HG02623 (cell line): ENCODE data around the gene ITGB3.

Experiments
- ATAC-seq: cut with Tn5 transposase; IDR thresholded peaks from one replicate; pipeline ENCODE4 v1.9.1; 2021; ENCODE audit warnings: moderate library complexity; ENCODE audit not compliant: unreplicated experiment

Gene ITGB3

DNA sequence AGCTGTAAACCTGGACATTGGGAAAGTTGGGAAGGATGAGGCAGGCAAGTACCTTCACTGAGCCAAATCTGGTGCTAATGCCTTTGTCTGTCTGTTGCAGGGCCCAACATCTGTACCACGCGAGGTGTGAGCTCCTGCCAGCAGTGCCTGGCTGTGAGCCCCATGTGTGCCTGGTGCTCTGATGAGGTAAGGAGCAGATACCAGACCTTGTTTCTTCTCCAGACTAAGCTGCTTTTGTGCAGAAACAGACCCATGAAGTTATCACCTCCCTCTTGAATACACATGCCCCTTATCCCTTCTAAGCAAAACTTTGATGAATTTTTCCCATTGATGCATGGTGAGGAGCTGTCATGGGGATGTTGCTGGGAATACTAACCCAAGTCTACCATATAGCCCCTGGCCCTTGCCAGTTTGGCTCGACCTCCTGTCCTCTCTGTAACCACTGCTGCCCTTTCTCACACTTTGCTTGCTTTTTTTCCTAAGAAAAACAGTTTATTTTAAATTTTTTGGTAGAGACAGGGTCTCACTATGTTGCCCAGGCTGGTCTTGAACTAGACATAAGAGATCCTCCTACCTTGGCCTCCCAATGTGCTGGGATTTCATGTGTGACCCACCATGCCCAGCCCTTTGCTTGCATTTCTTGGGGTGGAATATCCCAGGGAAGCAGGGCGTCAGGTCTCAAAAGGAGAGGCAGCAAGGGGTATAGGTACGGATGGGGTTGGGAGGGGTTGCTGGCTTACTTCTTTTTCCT is 20.9 kb downstream of the ITGB3 start:
- no peak for ATAC-seq

DNA sequence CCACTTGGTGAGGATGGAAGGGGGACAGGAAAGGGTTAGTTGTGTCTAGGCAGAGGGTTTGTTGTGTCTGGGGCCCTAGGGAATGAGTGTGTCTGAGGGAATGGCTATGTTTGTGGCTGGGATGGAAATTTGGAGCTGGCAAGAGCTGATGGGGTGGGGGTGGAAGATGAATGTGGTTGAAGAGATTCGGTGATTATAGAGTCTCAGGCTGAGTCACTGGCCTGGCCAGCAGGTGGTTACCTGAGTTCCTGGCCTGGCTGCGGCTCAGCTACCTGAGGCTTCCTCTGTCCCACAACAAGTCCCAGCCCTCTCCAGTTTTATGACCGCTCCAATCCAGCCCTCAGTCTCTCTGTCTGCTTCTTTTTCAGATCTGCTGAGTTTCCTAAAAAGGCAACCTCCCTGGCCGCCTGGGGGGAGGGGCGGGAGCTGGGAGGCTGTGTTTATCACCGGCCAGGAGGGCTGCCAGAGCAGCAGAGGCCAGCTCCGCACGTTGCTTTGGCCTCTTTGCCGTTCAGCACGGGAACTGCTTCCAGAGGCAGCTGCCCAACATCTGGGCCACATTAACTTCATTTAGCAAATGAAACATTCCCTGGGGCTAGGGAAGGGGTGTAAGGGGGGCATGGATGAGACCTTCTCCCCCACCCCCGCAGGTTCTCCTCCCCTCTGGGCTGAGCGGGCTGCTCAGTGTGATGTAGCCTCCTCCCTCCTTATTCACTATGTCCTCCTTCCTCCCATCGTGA is 21.8 kb downstream of the ITGB3 start:
- ATAC-seq: no peak

DNA sequence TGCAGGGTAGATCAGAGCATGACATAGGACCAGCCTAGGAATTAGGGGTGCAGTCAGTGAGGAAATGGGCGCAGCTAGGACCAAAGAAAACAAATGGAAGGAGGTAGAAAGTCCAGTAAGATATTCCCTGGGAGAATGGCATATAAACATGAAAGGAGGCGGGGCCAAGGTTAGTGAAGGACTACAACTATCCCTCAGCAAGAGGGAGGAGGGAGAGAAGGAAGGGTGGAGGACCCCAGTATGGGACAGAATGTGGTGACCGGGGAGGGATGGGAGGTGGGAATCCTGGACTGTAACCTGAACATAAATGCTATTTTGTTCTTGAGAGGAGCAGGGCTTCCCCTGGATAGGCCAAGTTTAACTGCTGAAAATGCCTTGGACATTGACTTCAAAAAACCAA is 22.8 kb downstream of the ITGB3 start:
- no peak for ATAC-seq

DNA sequence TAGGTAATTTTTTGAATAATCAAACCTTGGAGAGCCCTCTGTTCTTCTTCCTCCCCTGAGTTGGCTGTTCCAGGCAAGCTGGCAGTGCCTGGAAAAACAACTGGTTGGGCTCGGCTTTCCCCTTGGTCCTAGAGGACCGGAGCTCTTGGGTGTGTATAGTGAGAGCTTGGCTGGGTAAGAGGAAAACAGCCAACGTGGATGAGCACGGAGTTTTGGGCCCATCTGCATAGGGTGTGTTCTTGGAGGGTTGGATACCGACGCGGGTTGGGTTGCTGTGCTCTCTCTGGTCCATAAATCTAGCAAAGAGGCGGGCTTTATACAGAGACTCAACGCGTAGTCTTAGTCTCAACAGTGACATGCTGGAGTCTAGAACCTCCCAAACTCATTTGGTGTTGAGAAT is 23.2 kb downstream of the ITGB3 start:
- ATAC-seq: no peak

DNA sequence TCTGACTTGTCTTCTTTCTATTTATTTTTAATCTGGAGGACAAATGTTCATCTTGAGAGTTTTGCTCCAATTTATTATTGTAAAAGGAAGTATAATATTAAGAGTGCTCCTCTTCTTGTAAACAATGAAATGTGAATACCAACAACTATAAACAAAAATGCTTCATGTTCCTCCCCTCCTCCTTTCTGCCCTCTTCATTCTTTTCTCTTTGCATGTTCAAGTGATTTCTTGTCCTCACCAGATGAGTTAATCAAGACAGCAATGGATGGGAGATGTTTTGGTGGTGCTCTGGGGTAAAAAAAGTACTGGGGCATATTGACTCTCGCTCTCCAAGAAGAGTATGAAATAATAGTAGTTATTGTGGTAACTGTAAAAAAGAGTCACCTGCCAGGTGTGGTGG is 24.3 kb downstream of the ITGB3 start:
- no peak for ATAC-seq

DNA sequence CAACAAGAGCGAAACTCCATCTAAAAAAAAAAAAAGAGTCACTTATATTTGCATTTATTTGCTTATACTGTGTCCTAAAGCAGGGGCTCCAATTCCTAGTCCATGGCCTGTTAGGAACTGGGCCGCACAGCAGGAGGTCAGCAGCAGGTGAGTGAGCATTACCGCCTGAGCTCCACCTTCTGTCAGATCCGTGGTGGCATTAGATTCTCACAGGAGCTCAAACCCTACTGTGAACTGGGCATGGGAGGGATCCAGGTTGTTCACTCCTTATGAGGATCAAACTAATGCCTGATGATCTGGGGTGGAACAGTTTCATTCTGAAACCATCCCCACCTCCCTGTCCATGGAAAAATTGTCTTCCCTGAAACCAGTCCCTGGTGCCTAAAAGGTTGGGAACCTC is 24.9 kb downstream of the ITGB3 start:
- ATAC-seq: no peak

DNA sequence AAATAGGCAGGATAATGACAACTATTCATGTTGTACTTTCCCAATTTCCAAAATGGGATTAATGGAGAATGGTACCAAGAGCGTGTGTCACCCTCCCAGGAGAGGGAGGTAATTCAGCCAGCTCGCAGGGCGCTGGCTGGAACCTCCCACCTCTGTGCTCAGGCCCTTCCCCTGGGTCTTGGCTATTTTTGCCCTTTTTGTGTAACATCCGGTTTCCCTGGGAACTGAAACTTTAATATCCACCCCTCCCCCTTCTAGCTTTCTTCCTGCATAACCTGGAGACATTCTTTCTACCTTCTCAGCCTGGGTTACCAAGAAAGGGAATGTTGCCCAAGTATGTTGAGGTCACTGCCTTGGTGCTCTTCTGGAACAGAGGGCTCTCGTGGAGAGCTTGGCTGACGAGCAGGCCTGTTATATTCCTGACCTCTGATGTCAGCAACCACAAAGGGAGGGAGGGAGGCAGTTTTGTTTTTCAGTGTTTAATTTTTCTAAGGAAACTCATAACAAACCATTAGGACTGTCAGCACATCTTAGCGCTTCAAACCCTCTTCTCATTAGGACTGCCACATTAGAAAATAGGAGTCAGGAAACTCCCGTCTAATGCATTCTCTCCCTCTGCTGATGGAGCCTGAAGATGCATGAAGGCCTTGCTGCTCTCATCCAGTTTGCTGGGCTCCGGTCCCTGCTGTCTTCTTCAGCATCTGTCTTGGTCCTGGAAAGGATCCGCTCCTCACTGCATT is 25.6 kb downstream of the ITGB3 start:
- no peak for ATAC-seq

DNA sequence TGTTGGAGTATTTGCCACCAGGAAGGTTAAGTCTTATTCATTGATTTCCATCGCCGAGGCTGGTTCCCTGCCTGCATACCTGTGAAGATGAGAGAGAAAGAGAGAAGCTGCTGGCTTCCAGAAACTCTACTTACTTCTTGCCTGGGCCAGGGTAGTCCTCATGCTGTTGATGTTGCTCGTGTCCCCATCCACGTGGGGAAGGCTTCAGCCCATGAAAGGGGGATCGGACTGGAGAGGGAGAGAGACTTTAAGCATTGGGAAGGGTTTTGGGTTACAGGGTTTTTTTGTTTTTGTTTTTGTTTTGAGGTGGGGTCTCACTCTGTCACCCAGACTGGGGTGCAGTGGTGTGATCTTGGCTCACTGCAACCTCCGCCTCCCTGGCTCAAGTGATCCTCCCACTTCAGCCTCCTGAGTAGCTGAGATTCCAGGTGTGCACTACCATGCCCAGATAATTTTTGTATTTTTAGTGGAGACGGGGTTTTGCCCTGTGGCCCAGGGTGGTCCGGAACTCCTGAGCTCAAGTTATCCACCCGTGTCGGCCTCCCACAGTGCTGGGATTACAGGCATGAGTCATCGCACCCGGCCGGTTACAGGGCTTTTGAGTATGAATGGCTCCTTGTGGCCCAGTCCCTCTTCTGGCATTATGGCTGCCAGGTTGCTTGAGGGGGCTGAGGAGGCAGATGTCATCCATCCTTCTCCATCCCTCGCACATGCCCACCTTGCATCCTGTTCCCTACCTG is 26.6 kb downstream of the ITGB3 start:
- no peak for ATAC-seq

DNA sequence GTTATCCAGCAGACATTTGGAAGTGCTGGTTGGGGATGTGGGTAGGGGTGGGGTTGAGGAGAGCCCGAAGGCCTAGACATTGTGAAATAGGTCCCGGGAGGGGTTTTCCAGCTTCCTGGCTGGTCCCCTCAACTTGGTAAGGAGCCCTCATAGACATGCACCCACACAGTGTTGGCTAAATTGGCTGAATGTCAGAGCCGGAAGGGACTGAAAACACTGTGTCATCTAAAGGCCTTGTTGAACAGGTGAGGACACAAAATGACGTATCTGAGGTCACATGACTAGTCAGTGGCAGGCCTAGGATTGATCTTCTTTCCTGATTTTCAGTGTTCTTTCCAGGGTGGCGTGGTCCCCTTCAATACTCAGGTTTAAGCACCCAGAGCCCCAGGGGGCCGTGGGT is 27.6 kb downstream of the ITGB3 start:
- no peak for ATAC-seq

DNA sequence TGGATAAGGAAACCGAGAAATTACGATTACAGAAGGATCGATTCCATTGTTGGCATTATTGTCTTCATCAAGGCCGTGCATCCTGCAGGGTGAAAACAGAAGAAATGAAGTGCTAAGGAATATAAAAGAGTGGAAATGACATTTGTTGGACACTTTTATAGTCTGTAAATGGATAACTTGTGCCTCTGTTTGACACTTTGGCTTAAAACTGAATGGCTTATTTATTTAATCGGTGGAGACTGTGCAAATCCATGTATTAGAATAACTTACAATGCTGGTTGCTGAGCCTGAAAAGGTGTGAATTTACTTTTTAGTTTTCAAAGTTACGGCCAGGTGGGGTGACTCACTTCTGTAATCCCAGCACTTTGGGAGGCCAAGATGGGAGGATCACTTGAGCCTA is 31.4 kb downstream of the ITGB3 start:
- no peak for ATAC-seq

DNA sequence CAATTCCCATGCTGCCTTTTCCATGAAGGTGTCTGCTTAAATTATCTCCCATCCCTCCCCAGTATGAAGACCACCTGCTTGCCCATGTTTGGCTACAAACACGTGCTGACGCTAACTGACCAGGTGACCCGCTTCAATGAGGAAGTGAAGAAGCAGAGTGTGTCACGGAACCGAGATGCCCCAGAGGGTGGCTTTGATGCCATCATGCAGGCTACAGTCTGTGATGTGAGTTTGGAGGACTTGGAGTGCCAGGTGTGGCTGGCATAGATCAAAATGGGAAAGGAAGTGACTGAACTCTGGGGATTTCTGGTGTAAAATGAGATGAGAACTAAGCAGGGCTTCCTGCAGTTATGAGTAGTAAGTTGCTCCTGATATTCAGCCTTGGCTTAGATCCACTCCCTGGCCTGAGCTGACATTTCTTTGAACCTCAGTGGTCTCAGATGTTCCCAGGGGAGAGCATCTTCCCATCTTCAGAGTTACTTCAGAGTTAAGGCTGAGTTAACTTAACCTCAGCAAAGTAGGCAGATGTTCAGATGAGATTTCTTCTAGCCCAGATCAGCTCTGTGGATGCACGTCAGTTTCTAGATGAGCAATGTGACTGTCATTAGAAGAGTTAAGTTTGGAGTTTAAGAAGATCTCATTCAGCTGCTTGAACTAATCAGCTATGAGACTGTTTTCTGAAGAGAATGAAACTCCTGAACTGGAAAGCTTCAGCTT is 32.7 kb downstream of the ITGB3 start:
- peak; percentile 54 for ATAC-seq

DNA sequence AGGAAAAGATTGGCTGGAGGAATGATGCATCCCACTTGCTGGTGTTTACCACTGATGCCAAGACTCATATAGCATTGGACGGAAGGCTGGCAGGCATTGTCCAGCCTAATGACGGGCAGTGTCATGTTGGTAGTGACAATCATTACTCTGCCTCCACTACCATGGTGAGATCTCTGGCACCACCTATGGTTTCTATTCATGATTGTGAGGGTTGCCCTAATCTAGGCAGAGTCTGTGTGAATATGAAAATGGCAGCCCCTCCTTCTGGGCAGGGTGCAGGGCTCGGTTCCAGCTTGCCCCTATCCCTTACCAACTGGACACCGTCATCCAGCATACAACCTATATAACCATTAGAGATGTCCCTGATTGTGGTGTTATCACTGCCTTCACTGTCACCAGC is 33.4 kb downstream of the ITGB3 start:
- ATAC-seq: no peak

DNA sequence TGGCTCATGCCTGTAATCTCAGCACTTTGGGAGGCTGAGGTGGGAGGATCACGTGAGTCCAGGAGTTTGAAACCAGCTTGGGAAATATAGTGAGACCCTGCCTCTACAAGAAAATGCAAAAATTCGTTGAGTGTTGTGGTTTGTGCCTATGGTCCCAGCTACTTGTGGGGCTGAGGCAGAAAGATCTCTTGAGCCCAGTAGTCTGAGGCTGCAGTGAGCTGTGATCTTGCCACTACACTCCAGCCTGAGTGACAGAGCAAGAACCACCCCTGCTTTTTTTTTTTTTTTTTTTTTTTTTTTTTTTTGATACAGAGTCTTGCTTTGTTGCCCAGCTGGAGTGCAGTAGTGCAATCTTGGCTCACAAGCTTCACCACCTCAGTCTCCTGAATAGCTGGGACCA is 34.0 kb downstream of the ITGB3 start:
- ATAC-seq: no peak

DNA sequence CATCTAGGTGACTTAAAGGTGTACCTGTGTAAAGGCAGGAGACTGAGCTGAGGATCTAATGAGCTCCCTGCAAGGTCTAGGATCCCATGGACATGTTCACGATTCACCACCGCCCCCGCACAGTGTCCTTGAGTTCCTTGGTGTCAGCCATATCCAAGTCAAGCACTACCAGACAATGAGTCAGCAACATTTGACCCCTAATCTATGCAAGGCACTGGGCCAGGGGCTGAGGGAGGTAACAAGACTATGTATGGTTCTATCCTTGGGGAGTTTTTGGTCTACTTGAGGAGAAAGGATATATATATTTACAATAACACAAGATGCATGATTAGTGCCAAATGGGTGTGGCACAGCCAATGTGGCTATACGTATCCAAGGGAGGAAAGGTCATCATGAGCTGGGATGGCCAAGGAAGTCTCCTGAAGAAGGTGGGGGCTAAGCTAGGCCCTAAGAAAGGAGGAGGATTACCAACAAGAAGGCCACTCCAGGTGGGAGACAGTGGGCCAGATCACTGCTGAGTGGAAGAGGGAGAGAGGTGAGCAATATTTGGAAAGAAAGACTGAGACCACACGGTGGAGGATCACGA is 35.0 kb downstream of the ITGB3 start:
- ATAC-seq: no peak

DNA sequence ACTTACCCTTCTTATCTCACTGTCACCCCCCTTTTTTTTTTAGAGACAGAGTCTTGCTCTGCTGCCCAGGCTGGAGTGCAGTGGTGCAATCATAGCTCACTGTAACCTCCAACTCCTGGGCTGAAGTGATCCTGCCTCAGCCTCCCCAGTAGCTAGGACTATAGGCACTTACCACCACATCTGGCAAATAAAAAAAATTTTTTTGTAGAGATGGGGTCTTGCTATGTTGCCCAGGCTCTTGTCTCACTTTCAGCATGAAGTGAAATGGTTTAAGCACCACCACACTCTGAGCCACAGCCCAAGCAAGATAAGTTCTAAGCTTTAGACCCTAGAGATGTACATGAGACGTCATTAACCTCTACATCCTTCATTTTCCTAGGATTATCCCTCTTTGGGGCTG is 35.7 kb downstream of the ITGB3 start:
- no peak for ATAC-seq

DNA sequence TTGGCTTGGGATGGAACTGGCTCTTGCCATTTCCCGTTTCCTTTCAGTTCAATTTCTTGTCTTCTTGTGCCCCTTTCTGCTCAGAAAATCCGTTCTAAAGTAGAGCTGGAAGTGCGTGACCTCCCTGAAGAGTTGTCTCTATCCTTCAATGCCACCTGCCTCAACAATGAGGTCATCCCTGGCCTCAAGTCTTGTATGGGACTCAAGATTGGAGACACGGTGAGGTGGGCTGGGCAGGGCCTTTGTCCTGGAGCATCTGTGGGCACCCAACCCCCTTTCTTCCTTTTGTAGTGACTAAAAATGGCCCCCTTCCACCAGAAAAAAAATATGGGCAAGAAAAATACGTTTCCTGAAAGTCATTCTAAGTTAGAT is 37.2 kb downstream of the ITGB3 start:
- no peak for ATAC-seq

DNA sequence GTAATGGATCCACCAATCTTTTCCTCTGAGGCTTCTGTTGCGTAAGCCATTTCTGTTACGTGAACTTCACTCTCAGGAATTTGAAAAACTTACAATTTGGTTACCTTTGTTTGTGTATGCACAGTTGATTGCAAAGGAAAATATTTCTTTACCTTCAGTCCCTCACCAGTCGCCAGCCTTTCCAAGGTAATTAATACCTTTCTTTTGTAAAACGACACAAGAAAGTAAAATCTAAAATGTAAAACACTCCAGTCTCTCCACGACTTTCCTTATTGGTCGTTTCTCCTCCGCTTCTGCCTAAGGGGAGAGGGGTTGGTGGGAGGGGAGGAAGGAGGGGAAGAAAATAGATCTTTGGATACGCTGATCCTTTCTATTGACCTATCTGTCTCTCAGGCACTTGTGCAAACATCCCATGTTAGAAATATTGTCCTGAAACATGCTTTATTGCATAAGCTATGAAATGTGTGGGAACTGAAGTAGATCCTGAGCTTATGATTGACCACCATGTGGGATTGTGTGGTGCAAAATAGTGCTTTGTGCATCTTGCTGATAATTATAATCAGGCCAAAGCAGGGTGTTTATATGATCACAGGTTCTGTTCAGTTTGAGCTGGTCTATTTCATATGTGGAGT is 37.7 kb downstream of the ITGB3 start:
- ATAC-seq: no peak

DNA sequence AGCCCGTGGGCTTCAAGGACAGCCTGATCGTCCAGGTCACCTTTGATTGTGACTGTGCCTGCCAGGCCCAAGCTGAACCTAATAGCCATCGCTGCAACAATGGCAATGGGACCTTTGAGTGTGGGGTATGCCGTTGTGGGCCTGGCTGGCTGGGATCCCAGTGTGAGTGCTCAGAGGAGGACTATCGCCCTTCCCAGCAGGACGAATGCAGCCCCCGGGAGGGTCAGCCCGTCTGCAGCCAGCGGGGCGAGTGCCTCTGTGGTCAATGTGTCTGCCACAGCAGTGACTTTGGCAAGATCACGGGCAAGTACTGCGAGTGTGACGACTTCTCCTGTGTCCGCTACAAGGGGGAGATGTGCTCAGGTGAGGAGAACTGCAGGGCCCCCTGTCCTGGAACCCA is 38.6 kb downstream of the ITGB3 start:
- ATAC-seq: no peak

DNA sequence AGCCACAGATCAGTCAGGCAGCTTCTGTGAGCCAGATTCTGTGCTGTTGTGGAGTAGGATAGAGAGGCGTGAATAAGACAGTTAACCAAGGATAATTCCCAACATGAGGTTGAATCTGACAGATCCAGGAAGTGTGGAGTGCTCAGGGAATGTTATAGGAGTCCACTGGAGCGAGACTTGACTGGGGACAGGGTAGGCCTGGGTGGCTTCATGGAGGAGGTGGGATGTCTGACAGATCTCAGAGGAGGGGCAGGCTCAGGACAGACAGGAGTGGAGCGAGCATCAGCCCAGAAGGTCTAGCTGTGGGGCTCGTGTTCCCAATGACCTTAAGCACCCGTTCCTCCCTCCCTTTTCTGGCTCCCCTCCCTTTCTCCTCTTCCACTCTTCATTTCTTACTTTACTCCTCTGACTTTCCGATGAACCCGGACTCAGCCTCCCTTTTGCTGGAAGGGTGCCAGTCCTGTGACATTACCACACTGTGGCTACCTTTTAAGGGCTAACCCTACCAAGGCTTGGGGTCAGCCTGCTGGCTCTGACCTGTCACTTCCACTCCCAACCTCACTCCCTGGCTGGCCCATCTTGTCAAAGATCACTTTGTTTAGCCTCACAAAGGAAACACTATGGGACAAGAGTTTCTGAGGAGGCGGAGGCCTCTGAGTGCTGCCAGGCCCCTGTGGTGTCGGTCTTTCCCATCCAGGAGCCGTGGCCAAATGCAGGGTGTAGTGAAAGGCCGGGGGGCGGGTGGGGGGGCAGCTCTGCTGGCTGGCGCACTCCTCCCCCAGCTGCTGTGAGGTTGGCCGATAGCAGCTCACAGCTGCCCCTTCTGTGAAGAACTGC is 41.6 kb downstream of the ITGB3 start:
- no peak for ATAC-seq
